ENCODE data around the gene TXNRD3. TPM values are rescaled to one million over a fixed set of nuclear protein-coding genes. Genes with fewer than 3 reads are reported as not detected.

The TXNRD3 gene
- polyA plus RNA-seq, 3 donors: 0.57 to 1.7 (median 0.90) TPM

DNA sequence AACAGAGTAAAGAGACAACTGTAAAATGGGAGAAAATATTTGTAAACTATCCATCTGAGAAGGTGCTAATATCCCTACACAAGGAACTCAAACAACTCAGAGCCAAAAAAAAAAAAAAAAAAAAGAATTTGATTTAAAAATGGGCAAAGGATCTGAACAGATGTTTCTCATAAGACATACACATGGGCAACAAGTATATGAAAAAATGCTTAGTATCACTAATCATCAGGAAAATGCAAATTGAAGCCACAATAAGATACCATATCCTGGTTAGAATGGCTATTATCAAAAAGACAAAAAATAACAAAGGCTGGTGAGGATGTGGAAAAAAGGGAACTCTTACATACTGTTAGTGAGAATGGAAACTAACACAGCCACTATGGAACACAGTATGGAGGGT is 36.2 kb downstream of the TXNRD3 start:
- no peaks in the 10 kb centered on the region for H3K4me1 ChIP-seq (ENCODE audit: control insufficient read depth in 1 of 2, insufficient read depth in 2 of 2, low read length in 2 of 2)
- H3K9me3 Mint-ChIP-seq: no peaks in the 10 kb centered on the region
- no peaks in the 10 kb centered on the region for H3K36me3 ChIP-seq (replicated peaks in 1 of 2; ENCODE audit: control insufficient read depth in 1 of 2, insufficient read depth in 2 of 2, low read length in 2 of 2)
- no peaks in the 10 kb centered on the region for H3K9me3 ChIP-seq (replicated peaks in 1 of 2; ENCODE audit: control insufficient read depth in 1 of 2, insufficient read depth in 1 of 2, low read length in 2 of 2)
- H2AFZ ChIP-seq (ENCODE audit: insufficient read depth, low read depth, low read length, poor library complexity, severe bottlenecking): no peak overlapping the region
- no peak overlapping the region for H3K27ac ChIP-seq (ENCODE audit: low read depth in 1 of 2, low read length in 2 of 2)
- no peak overlapping the region for H3K4me2 ChIP-seq (replicated peaks; ENCODE audit: extremely low read depth, low read length, poor library complexity, severe bottlenecking)
- no peak overlapping the region for H3K27ac Mint-ChIP-seq
- no peaks in the 10 kb centered on the region for H4K20me1 ChIP-seq (ENCODE audit: insufficient read depth, low read length)
- intact Hi-C loops (cut with micrococcal nuclease): no loop called here
- peaks cover 5% of the 10 kb centered on the region for H3K4me1 Mint-ChIP-seq
- TF ChIP-seq, protein P1, sequence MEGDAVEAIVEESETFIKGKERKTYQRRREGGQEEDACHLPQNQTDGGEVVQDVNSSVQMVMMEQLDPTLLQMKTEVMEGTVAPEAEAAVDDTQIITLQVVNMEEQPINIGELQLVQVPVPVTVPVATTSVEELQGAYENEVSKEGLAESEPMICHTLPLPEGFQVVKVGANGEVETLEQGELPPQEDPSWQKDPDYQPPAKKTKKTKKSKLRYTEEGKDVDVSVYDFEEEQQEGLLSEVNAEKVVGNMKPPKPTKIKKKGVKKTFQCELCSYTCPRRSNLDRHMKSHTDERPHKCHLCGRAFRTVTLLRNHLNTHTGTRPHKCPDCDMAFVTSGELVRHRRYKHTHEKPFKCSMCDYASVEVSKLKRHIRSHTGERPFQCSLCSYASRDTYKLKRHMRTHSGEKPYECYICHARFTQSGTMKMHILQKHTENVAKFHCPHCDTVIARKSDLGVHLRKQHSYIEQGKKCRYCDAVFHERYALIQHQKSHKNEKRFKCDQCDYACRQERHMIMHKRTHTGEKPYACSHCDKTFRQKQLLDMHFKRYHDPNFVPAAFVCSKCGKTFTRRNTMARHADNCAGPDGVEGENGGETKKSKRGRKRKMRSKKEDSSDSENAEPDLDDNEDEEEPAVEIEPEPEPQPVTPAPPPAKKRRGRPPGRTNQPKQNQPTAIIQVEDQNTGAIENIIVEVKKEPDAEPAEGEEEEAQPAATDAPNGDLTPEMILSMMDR (IDR thresholded peaks at IDR 0.05): no peak
- H3K79me2 ChIP-seq (ENCODE audit: insufficient read depth, low read length): no peaks in the 10 kb centered on the region
- DNase-seq: no peak
- H3K4me3 ChIP-seq (replicated peaks in 1 of 3; ENCODE audit: low read depth in 2 of 3, low read length in 3 of 3): no peak overlapping the region
- H3K4me3 Mint-ChIP-seq: no peak overlapping the region
- no peaks in the 10 kb centered on the region for H3K27me3 ChIP-seq (ENCODE audit: control insufficient read depth in 2 of 2, insufficient read depth in 2 of 2, low read length in 2 of 2)
- H3K9ac ChIP-seq (ENCODE audit: insufficient read depth, low read length, poor library complexity, severe bottlenecking): no peak overlapping the region
- H3K27me3 Mint-ChIP-seq (ENCODE audit: low read depth in 3 of 3): no peaks in the 10 kb centered on the region
- H3K36me3 Mint-ChIP-seq: no peaks in the 10 kb centered on the region

DNA sequence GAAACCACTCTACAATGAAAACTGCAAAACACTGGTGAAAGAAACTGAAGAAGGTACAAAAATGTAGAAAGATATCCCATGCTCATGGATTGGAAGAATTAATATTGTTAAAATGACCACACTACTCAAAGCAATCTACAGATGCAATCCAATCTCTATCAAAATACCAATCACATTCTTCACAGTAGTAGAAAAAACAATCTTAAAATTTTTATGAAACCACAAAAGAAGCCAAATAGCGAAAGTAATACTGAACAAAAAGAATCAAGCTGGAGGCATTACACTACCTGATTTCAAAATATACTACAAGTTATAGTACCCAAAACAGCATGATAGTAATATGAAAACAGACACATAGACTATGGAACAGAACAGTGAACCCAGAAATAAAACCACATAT is 36.9 kb downstream of the TXNRD3 start:
- H3K9me3 ChIP-seq (replicated peaks in 1 of 2; ENCODE audit: control insufficient read depth in 1 of 2, insufficient read depth in 1 of 2, low read length in 2 of 2): no peaks in the 10 kb centered on the region
- H3K4me1 ChIP-seq (ENCODE audit: control insufficient read depth in 1 of 2, insufficient read depth in 2 of 2, low read length in 2 of 2): no peaks in the 10 kb centered on the region
- H3K36me3 ChIP-seq (replicated peaks in 1 of 2; ENCODE audit: control insufficient read depth in 1 of 2, insufficient read depth in 2 of 2, low read length in 2 of 2): no peaks in the 10 kb centered on the region
- H3K27ac Mint-ChIP-seq: no peak overlapping the region
- no peaks in the 10 kb centered on the region for H3K36me3 Mint-ChIP-seq
- intact Hi-C loops (cut with micrococcal nuclease): no loop called here
- H3K9me3 Mint-ChIP-seq: no peaks in the 10 kb centered on the region
- peaks cover 5% of the 10 kb centered on the region for H3K4me1 Mint-ChIP-seq
- no peak overlapping the region for H3K4me2 ChIP-seq (replicated peaks; ENCODE audit: extremely low read depth, low read length, poor library complexity, severe bottlenecking)
- H3K27me3 ChIP-seq (ENCODE audit: control insufficient read depth in 2 of 2, insufficient read depth in 2 of 2, low read length in 2 of 2): no peaks in the 10 kb centered on the region
- WGBS (ENCODE audit: insufficient coverage): no CpG with 5 or more reads among the region's 1 CpG
- no peak overlapping the region for H2AFZ ChIP-seq (ENCODE audit: insufficient read depth, low read depth, low read length, poor library complexity, severe bottlenecking)
- H3K4me3 Mint-ChIP-seq: no peak overlapping the region
- H3K4me3 ChIP-seq (replicated peaks in 1 of 3; ENCODE audit: low read depth in 2 of 3, low read length in 3 of 3): no peak overlapping the region
- no peaks in the 10 kb centered on the region for H3K79me2 ChIP-seq (ENCODE audit: insufficient read depth, low read length)
- H4K20me1 ChIP-seq (ENCODE audit: insufficient read depth, low read length): no peaks in the 10 kb centered on the region
- no peak overlapping the region for H3K27ac ChIP-seq (ENCODE audit: low read depth in 1 of 2, low read length in 2 of 2)
- TF ChIP-seq, protein P1 (IDR thresholded peaks at IDR 0.05): no peak
- no peaks in the 10 kb centered on the region for H3K27me3 Mint-ChIP-seq (ENCODE audit: low read depth in 3 of 3)
- no peak for DNase-seq
- H3K9ac ChIP-seq (ENCODE audit: insufficient read depth, low read length, poor library complexity, severe bottlenecking): no peak overlapping the region
